HG02870 (cell line): ENCODE results near the gene PAPSS1.

ENCODE experiments used
- ATAC-seq: cut with Tn5 transposase; IDR thresholded peaks from one replicate; pipeline ENCODE4 v1.9.1; 2021; ENCODE audit warnings: mild to moderate bottlenecking, moderate library complexity; ENCODE audit not compliant: unreplicated experiment

The PAPSS1 gene

GRCh38 chr4:107570952-107571351 is 149.1 kb downstream of the PAPSS1 start:
- ATAC-seq = no peak

- ATAC-seq = no peak
Measured at GRCh38 chr4:107564326-107564725, 155.7 kb downstream of the PAPSS1 start.
